ENCODE measurements around the gene NOXO1.

NOXO1 gene

GRCh38 chr16:1938316-1938715 lies 43.0 kb downstream of the NOXO1 start:
- DNase-seq: no peak

DNA sequence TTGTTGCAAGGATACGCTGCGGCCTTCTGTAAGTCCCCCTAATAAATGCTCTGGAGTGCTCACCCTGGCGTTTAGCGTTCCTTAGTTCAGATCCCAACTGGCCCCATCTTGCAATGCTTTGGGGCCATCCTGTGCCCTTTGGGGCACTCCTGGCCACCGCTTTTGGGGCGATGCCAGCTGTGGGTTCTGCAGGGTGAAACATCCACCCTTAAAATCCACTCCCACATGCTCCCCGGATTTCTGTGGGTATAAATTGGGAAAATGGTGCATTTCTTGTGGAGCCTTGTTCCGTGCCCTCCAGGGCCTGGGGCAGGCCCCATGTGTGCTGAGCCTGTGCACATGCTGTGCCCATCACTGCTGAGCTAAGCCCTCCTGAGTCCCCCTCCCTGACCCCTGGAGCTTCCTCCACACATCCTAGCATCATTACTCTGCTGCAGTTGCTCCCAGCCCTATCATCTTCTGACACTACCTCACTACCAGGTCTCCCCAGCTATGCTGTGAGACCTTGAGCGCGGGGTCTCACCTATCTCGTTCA lies 44.3 kb downstream of the NOXO1 start:
- no peak for DNase-seq

GRCh38 chr16:1933097-1933661 lies 48.1 kb downstream of the NOXO1 start:
- no peak for DNase-seq

DNA sequence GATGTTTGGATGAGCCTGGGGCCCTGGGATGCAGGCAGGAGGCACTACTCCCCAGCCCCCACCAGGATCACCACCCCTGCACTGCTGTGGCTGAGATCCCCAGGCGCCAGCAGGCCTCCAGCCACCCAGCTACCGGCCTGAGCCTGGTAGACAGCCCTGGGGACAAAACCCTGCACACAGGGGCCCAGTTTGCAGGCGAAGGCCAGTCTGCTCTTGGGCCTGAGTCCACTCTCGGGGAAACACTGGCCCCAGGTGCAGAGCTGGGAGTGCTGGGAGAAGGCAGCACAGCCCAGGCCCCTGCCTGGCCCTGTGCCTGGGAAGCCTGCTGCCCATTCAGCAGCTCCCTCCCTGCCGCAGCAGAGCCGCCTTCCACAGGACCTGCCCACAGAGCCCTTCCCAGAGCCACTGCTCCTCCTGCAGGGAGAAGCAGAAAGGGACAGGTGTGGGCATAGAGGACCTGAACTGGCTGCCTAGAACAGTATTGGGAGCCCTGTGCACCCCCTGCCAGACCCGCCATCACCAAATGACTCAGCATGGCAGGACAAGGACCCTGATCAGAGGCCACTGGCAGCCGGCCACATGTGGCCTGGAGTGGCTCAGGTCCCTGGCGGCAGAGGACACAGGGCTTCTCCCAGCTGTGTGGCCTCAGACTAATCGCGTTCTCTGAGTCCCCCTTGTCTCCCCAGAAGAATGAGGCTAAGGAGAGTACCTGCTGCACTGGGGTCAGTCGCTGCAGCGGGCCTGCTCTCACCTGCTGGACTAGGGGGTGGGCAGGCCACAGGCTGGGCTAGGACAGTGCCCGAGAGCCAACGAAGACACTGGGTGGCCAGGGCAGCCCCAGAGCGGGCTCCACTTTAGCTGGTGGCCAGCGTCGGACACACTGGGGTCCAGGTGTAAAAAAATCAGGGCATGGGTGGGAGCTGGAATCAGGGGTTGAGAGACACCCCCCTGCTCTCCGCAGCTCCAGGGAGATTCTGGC lies 48.9 kb downstream of the NOXO1 start:
- no peak for DNase-seq

GRCh38 chr16:1930338-1930720 lies 50.9 kb downstream of the NOXO1 start:
- no peak for DNase-seq

DNA sequence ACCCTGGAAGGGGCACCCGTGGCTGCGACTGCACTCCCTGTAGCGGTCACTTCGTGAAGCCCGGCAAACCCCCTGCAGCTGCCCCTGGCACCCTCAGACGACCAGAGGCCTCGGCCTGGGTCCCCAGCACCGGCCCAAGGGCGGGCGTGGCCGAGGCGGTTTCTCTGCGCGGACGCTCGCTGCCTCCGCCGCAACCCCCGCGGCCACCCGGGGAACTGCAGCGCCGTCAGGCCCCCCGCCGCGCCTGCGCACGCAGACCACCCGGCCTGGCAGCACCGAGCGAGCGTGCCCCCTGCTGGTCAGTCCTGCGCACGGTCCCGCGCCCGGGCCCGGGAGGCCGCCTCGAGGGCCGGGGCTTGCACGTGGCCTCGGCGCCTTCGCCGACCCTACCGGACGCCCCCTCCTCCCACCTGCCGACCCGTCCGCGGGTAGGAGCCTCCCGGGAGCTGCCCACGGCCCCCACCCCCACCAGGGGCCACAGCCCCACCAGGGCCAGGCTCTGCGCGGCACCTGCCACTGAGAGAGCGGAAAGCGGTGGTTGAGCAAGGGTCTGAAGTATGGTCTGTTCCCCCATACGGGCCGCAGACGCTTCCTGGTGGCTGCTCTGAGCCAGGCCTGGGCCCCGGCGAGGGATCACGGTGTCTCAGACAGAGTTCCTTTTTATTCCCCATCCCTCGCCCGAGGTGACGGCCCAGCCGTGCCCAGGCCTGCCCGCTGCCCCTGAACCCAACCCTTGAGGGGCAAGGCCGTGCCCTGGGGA lies 51.5 kb downstream of the NOXO1 start:
- DNase-seq: peak; percentile 74

DNA sequence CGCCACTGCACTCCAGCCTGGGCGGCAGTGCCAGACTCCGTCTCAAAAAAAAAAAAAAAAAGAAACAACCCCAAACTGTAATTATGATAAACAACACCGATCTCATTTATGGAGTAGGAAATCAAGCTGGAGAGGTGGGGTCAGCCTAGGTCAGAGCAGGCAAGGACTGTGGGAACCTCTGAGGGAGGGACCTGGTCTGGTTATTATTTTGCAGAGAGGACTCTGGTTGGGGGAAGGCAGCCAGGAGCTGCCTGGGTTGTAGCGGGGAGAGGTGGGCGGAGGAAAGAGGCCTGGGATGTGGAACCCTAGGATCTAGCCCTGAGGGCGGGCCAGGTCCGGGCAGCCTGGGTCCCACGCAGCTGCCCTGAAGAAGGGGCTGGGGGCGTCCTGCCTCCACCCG lies 52.2 kb downstream of the NOXO1 start:
- no peak for DNase-seq
